ENCODE data around the gene EHMT1.
"Not testable (repeated sequence)": the region's sequence is repeated elsewhere in the genome, so short reads cannot be mapped to it uniquely, and the experiment has no call there.

Gene EHMT1

DNA sequence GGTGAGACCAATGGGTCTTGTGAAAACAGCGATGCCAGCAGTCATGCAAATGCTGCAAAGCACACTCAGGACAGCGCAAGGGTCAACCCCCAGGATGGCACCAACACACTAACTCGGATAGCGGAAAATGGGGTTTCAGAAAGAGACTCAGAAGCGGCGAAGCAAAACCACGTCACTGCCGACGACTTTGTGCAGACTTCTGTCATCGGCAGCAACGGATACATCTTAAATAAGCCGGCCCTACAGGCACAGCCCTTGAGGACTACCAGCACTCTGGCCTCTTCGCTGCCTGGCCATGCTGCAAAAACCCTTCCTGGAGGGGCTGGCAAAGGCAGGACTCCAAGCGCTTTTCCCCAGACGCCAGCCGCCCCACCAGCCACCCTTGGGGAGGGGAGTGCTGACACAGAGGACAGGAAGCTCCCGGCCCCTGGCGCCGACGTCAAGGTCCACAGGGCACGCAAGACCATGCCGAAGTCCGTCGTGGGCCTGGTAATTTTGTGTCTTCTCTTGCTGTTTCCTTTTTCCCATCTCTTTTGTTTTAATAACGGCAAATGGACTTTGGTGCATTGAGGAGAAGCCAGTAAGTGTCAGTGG is 98.0 kb downstream of the EHMT1 start:
- no peak for DNase-seq (ENCODE audit: low spot score)

DNA sequence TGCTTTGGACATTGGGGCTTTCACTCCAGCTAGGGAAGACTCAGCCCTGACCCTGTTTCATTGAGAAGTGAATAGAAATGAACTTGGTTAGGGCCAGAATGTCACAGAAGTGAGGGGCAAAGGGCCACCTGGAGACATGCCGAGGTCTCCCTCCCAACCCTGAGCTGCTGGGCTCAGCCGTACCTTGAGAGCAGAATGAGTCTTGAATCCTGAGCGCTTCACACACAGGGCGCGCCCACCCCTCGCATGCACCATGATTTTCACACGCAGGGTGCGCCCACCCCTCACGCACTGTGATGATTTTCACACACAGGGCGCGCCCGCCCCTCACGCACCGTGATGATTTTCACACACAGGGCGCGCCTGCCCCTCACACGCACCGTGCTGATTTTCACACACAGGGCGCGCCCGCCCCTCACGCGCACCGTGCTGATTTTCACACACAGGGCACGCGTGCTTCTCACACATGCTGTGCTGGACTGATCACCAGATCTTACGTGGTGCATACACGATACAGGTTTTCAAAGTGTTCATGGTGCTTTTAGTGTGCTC is 99.0 kb downstream of the EHMT1 start:
- no peak for DNase-seq (ENCODE audit: low spot score)

DNA sequence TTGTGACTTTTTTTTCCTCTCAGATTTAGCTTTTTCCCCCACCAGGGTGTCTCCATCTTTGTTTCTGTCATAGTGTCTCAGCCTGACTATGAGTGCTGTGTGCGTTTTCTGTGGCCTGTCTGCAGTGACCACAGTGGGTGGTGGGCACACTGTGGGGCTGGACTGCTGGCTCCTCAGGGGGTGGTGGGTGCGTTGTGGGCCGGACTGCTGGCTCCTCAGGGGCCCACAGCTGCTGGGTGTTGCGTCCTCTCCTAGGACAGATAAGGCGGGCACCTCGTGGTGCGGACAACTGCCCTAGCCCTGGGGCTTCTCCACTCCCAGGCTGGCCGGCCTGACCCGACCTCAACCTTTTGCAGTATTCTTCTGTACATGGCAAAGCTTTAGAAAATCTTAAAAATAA is 100.4 kb downstream of the EHMT1 start:
- no peak for DNase-seq (ENCODE audit: low spot score)

DNA sequence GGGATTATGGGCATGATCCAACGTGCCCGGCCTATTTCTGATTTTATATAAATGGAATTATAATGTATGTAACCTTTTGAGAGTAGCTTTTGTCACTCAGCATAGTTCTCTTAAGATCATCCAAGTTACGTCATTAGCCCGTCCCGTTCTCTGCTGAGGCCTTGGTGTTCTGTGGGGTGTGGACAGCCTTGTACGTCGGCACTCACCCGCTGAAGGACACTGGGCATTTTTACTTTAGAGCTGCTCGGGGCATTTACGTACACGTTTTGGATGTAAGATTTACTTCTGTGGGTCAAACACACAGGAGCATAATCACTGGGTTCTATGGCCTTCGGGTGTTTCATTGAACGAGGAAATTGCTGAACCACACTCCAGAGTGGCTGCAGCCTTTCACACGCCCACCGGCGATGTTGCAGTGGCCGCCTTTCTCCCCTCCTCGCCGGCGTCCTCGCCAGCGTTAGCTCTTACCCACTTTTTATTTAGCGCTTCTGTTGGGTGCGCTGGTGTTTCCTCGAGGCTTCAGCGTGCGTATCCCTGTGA is 101.8 kb downstream of the EHMT1 start:
- DNase-seq (ENCODE audit: low spot score): no peak

DNA sequence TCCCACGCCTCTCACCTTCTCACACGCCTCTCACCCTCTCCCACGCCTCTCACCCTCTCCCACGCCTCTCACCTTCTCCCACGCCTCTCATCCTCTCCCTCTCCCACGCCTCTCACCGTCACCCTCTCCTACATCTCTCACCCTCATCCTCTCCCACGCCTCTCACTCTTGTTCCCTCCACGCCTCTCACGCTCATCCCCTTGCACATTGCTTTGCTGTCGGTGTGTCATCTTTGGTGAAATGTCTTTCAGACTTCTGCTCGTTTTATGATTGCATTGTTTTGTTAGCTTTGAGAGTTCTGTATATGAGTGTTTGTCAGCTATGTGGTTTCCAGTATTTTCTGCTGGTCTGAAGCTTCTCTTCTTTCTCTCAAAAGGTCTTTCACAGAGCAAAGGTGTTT is 102.7 kb downstream of the EHMT1 start:
- DNase-seq (ENCODE audit: low spot score): no peak

DNA sequence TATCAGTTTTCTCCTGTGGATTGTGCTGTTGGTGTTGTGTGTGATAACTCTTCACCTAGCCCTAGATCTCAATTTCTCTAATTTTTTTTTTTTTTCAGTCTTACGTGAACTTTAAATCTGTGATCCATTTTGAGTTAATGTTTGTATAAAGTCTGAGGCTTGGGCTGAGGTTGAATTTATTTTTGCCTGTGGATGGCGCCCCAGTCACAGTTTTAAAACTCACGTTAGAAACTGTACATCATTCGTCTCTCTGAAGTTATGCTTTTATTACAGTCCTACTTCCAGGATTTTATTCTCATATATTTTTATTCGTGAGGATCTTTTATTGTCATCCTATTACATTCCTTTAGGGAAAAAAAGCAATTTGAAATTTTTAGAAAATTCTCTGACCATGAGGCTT is 103.1 kb downstream of the EHMT1 start:
- no peak for DNase-seq (ENCODE audit: low spot score)

DNA sequence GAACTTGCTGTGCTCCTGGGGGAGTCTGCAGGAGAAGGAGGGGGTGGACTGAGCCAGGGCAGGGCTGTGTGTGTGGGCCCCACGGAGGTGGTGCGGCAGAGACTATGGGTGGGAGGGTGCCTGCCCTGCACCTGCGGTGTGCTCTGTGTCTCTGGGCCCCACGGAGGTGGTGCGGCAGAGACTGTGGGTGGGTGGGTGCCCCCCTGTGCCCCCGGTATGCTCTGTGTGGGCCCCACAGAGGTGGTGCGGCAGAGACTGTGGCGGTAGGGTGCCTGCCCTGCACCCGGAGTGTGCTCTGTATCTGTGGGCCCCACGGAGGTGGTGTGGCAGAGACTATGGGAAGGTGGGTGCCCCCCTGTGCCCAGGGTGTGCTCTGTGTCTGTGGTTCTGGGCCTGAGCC is 103.7 kb downstream of the EHMT1 start:
- no peak for DNase-seq (ENCODE audit: low spot score)

DNA sequence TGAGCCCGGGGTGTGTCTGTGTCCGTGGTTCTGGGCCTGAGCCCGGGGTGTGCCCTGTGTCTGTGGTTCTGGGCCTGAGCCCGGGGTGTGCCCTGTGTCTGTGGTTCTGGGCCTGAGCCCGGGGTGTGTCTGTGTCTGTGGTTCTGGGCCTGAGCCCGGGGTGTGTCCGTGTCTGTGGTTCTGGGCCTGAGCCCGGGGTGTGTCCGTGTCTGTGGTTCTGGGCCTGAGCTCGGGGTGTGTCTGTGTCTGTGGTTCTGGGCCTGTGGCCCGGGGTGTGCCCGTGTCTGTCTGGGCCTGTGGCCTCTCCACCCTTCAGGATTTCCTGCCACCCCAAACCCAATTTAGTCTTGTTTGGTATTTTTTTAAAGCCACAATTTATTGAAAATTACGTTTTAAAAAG is 104.6 kb downstream of the EHMT1 start:
- not testable (repeated sequence) for DNase-seq (ENCODE audit: low spot score)

DNA sequence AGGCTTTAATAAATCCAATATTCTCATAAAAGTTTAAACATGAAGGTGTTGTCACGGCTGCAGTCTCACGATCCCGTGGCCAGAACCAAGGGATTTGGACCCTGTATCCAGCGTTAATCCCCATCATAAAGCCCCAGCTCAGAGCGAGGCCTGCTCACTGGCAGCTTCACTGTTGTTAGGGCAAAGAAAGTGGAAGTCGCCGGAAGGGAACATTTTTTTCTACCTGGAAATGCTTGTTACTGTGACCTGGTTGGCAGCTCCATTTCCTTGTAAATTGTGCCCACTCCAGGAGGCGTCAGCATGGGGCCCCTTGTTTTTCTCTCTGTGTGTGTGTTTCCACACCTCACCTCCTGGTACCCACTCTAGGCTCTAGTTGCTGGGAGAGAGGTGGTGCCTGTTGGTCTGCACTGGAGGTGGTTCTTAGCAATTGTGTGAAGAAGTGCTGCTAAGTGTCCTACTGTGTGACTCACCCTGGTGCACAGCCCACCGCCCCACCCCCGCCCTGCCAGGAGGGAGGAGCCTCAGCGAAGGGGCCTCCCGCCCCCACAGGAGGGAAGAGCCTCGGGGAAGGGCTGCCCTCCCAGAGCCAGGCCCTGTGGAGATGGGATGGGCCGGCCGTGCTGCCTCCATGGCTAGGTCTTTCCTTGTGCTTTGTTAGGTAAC is 105.1 kb downstream of the EHMT1 start:
- DNase-seq (ENCODE audit: low spot score): no peak

DNA sequence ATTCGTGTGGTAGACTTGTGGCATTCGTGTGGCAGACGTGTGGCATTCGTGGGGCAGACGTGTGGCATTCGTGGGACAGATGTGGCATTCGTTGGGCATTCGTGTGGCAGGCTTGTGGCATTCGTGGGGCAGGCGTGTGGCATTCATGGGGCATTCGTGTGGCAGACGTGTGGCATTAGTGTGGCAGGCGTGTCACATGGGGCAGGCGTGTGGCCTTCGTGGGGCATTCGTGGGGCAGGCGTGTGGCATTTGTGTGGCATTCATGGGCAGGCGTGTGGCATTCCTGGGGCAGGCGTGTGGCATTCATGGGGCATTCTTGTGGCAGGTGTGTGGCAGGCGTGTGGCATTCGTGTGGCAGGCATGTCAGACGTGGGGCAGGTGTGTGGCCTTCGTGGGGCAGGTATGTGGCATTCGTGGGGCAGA is 106.0 kb downstream of the EHMT1 start:
- no peak for DNase-seq (ENCODE audit: low spot score)

DNA sequence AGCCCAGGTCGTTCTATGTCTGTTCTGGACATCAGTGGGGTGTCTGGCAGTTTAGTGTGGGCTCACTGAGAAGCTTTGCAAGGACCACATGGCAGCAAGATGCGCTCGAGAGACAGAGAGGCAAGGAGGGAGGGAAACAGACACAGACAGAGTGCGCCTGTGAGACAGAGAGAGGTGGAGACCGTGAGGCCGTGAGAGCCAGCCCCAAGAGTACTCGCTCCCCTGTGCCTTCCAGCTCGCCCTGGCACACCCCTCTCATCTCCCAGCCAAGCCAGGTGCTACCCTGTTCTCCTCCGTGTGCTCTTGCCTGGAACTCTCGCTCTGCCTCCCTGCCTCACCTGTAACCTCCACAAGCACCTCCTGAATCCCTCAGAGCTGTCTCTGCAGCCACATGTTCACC is 106.8 kb downstream of the EHMT1 start:
- DNase-seq (ENCODE audit: low spot score): no peak

DNA sequence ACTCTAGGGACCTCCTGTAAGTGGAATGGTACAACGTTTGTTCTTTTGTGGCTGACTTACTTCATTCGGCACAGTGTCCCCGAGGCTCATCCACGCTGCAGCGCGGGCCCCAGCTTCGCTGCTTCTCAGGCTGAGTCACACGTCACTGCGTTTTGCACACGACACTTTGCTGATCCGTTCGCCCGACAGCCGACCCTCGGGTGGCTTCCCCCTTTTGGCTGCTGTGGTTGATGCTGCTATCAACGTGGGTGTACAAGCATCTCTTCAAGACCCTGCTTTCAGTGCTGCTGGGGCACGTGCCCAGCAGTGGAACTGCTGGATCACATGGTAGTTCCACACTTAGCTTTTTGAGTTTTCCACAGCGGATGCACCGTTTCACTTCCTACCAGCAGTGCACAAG is 107.5 kb downstream of the EHMT1 start:
- DNase-seq (ENCODE audit: low spot score): not testable (repeated sequence)

DNA sequence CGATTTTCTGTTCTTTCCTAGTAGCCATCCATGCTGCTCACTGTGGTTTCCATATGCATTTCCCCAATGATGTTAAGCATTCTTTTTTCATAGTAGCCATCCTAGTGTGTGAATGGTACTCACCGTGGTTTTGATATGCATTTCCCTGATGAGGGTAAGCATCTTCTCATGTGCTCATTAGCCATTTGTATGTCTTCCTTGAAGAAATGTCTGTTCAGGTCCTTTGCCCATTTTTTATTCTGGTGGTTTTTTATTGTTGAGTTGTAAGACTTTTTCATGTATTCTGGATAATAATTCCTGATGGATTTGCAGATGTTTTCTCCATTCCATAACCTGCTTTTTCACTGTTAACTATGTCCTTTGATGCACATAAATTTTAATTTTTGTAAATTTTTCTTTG is 108.0 kb downstream of the EHMT1 start:
- DNase-seq (ENCODE audit: low spot score): no peak

DNA sequence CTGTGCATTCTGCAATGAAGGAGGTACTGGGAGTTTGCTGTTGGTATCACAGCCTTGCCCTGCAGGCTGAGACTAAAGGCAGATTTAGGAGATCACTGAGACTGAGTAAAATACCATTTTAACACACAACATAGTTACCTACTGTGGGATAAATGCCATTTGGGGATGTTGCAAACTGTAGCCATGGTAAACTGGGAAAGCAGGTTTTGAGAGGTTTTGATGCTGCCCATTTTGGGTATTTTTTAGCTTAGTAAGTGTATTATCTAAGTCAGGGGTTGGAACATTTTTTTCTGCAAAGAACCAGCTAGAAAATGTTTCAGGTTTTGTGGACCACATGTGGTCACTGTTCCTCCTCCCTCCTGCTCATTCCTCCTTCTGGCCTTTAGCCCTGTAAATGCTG is 108.9 kb downstream of the EHMT1 start:
- DNase-seq (ENCODE audit: low spot score): no peak

DNA sequence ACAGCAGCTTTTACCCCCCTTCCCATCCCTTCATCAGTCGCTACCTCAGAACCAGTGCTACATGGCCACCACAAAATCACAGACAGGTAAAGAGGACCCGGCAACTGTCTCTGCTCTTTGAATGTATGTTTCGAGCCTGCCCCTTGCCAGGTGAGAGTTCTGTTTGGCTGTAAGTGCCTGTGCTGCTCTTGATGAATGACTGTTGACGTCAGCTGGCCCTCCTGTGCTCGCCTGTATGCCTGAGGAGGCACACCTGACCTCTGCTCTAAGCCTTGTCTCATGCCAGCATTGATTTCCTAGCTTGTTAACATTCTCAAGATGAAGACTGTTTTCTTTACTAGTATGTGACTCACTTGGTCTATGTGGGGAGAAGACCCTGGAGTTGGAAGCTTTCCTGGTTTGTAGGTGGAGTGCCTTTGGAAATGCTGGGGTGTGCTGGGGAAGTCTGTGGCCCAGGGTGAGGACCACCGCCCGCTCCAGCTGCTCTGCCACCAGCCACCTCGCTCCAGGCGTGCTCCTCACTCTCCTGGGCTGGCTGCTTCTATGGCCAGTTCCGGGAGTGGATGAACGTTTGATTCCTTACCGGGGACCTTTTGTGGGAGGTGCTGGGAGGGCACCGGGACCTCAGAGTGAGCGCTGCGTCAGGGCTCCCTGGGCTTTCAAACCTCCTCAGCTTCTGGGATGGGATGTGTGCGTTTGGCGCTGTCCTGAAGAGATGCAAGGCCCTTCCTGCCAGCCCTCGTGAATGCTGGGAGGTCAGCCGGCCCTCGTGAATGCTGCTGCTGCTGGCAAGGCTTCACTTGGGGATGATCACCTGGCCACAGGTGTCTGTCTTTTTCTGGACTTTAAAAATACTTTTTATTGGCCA is 109.9 kb downstream of the EHMT1 start:
- no peak for DNase-seq (ENCODE audit: low spot score)

DNA sequence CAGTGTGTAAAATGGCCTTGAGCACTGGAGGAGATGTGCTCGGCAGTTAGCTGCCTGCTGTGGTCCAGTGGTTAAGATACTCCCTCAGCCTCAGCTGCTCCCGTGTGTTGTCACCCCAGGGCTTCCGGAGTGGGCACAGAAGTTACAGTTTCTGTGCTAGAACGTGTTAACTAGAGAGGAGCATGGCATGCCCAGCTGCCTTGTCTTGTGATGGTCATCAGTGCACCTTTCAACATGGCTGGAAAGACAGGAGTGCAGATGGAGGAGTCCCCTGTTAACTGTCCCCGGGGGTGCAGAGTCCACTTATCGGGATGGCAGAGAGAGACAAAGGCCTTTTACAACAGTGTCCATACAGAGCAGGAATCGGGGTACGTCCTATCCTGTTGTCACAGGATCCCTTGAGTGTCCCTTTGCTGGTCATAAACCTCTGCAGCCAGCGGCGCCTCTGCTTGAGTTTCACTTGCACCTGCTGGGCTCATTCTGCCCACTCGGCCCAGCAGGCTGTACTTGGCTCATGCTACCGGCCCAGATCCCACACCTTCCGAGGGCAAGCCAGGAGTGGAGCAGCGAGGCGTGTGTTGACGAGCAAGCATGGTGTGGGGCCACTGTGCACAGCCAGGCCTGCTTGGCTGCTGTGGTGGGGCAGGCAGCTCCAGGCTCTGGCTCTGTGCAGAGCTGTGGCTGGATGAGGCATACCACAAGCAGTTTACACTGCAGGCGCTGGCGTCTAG is 112.6 kb downstream of the EHMT1 start:
- no peak for DNase-seq (ENCODE audit: low spot score)

DNA sequence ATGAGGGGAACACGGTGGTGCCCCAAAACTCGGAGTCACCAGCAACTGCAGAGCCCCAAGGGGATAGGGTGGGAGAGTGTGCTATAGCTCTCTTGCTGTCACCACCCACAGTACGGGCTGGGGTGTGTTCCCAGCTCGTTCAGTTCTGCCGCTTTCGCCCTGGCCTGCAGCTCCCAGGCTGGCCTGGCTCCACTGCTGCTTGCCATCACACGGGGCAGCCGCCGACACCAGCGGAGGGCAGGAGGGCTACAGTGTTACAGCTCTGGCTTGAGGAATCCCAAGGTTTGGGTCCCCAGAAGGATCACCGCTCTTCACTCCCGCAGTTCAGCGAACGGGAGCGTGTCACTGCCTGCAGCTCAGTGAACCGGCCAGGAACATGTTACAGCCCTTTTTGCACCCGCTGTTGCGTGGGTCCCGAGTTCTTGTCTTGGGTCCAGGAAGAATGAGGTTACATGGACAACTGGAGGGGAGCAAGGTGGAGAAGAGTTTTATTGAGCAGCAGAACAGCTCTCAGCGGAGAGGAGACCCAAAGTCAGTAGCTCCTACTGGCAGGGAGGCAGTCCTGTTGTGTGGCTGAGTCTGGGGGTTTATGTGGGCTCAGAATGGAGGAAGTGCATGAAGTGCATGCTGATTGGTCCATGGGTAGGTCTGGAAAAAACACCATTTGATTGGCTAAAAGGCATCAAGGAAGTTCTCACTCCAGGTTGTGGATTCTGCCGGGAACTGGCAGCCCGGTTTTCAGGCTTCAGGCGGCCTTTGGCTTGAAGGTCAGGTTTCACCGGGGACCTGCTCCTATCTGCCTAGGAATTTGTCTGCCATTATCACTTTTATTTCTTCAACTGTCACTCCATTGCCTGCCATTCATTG is 113.4 kb downstream of the EHMT1 start:
- DNase-seq (ENCODE audit: low spot score): no peak

DNA sequence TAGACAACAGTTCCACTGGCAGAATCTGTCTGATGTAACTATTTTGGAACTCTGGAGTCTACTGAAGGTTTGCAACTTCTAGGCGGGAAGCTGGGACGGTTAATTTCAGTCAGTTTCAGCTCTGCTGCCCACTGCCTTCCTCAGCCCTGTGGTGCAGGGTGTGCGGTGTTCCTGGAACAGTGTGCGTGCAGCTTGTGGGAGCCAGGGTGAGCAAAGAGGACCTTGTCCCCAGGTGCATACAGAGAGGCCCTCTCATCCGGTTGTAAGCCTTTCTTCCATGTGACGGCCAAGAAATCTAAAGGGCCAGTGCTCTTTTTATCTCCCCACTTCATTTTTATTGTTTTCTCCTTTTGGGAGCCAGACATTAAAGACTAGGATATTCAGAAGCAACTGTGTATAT is 114.6 kb downstream of the EHMT1 start:
- no peak for DNase-seq (ENCODE audit: low spot score)

DNA sequence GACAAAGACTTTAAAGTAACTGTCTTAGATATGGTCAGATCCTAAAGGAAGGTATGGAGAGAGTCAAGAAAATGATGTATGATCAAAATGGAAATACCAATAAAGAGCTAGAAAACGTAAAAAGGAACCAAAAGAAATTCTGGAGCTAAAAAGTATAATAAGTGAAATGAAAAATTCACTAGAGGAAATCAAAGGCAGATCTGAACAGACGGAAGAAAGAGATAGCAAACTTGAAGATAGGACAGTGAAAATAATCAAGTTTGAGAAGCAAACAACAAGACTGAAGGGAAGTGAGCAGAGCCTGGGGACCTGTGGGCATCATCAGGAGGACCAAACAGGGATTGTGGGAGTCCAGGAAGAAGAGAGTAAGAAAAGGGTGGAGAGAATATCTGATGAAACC is 115.4 kb downstream of the EHMT1 start:
- no peak for DNase-seq (ENCODE audit: low spot score)

DNA sequence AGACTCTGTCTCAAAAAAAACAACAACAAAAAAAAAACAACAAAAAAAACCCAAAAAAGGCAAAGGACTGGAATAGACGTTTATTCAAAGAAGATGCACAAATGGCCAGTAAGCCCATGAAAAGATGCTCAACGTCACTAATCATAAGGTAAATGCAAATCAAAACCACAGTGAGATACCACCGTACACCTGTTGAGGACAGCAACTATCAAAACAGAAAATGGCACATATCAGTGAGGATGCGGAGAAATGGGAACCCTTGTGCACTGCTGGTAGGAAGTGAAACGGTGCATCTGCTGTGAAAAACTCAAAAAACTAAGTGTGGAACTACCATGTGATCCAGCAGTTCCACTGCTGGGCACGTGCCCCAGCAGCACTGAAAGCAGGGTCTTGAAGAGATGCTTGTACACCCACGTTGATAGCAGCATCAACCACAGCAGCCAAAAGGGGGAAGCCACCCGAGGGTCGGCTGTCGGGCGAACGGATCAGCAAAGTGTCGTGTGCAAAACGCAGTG is 119.4 kb downstream of the EHMT1 start:
- not testable (repeated sequence) for DNase-seq (ENCODE audit: low spot score)

Measured in SK-N-DZ (cell line).